ENCODE measurements around the gene UPF3A. TPM values are rescaled to one million over a fixed set of nuclear protein-coding genes. Genes with fewer than 3 reads are reported as not detected.

UPF3A gene
- total RNA-seq, 1 donor from 2014 or later = 49.9 TPM

DNA sequence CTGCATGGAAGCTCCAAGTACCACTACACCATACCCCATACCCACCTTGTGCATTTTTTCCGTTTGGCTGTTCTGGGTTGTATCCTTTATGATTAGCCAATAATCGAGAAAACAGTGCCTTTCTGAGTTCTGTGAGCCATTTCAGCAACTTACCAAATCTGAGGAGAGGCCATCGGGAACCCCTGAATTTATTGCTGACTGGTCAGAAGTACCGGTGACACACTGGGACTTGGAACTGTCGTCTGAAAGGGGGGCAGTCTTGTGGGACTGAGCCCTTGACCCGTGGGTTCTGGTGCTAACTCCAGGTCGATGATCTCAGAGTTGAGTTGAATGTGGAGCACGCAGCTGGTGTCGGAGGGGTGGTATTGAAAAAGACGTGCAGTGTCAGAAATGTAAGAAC, 15.0 kb downstream of the UPF3A start:
- intact Hi-C loops (cut with micrococcal nuclease) = no loop called here
- Mint-ChIP-seq H3K4me1 (ENCODE audit: low read depth) (no peaks in the 10 kb centered on the region), H3K27me3 (ENCODE audit: low read depth) (no peaks in the 10 kb centered on the region), H3K9me3 (no peaks in the 10 kb centered on the region), H3K27ac (no peak overlapping the region), H3K4me3 (ENCODE audit: low read depth) (no peak overlapping the region), H3K36me3 (ENCODE audit: low read depth) (peaks cover 44% of the 10 kb centered on the region)
- no peak for DNase-seq (ENCODE audit: low spot score)

DNA sequence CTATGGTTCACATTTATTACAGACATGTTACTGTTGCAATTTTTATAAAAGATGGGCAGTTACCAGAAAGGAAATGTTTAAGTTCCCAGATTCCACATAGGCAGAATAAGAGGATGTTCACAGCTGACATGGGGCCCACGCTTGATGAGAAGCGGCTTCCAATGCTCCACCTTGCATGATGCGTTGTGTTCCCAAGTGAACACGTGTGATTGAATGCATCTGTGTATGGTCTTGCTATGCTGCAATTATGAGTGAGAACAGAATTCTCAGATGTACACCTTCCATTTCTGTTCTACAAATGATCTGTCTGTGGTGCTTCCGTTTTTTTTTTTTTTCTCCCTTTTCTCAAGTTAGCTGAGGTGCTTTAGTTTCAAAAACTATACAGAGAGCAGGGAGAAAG, 15.5 kb downstream of the UPF3A start:
- Mint-ChIP-seq H3K4me3 (ENCODE audit: low read depth) (no peak overlapping the region), H3K9me3 (no peaks in the 10 kb centered on the region), H3K27me3 (ENCODE audit: low read depth) (no peaks in the 10 kb centered on the region), H3K36me3 (ENCODE audit: low read depth) (peaks cover 44% of the 10 kb centered on the region), H3K4me1 (ENCODE audit: low read depth) (no peaks in the 10 kb centered on the region), H3K27ac (no peak overlapping the region)
- no peak for DNase-seq (ENCODE audit: low spot score)
- intact Hi-C loops (cut with micrococcal nuclease) = no loop called here

DNA sequence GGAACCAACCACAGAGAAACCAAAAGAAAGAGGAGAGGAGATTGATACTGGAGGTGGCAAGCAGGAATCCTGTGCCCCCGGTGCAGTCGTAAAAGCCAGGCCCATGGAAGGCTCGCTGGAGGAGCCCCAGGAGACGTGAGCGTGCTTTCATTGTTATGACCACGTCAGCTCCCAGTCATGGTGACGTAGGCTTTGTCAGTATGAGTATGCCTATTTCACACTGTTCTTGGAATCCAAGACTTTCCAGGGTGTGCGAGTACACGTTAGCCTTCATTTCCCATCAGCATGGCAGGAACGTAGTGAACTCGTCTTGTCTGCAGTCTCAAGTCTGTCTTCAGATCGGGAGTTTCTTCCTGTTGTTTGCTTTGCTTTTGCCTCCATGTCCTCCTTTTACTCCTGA, 17.5 kb downstream of the UPF3A start:
- no peak overlapping the region for H3K27ac Mint-ChIP-seq
- H3K36me3 Mint-ChIP-seq (ENCODE audit: low read depth) = peaks cover 42% of the 10 kb centered on the region
- DNase-seq (ENCODE audit: low spot score) = no peak
- H3K9me3 Mint-ChIP-seq = no peaks in the 10 kb centered on the region
- H3K27me3 Mint-ChIP-seq (ENCODE audit: low read depth) = no peaks in the 10 kb centered on the region
- H3K4me1 Mint-ChIP-seq (ENCODE audit: low read depth) = no peaks in the 10 kb centered on the region
- intact Hi-C loops (cut with micrococcal nuclease) = no loop called here
- H3K4me3 Mint-ChIP-seq (ENCODE audit: low read depth) = no peak overlapping the region

DNA sequence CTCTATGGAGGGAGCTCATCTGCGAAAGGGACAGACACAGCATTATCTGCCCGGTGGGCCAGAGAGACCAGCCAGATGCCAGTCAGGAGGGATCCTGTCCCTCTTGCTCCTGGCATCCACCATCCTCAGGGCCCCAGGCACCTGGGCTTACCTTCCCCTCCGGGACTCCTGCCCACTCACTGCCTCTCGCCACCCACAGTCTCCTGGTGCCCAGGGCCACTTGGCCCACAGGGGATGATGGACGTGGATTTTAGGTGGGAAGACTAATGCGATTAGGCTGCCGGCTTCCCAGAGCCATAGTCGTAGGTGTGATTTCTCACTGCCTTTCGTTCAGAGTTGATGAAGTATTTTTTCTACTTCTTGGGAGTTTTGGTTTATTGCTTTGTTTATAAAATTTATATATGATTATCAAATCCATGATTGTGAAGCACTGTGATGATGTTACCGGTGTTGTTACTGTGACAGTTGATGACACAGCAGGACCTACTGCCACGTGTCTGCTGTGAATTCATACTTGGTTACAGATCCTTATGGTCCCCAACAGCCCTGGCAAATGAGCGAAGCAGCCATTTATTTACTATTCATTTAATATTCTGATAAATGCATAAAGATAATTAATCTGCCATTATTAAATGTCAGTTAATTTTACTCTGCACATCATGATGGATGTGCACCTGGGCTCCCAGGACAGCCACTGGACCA, 18.4 kb downstream of the UPF3A start:
- intact Hi-C loops (cut with micrococcal nuclease) = no loop called here
- Mint-ChIP-seq H3K9me3 (no peaks in the 10 kb centered on the region), H3K27me3 (ENCODE audit: low read depth) (no peaks in the 10 kb centered on the region), H3K4me1 (ENCODE audit: low read depth) (no peaks in the 10 kb centered on the region), H3K27ac (no peak overlapping the region), H3K4me3 (ENCODE audit: low read depth) (no peak overlapping the region), H3K36me3 (ENCODE audit: low read depth) (peaks cover 45% of the 10 kb centered on the region)
- no peak for DNase-seq (ENCODE audit: low spot score)

DNA sequence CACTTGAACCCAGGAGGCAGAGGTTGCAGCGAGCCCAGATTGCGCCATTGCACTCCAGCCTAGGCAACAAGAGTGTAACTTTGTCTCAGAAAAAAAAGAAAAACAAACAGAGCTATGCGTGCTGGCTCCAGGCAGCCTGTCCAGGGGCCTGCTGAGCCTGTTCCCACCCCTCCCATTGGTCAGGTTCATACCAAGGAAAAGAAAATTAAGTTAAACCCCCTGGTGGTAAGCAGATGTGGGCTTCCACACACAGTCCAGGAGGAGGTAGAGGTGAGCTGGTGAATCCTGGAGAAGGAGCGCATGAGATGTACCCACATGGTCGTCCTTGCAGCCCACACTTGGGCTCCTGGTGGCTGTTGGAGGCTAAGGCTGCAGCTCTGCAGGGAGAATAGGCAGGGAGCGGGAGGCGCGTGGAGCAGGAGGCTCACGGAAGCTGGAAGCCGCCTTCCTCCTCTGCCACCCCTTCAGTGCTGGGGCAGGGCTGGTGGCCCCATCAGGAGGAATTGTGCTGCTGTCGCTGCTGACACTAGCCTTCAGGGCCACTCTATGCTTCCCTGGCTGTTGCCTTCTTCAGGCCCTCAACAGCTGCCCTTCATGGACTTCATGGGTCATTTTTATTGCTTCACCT, 22.4 kb downstream of the UPF3A start:
- no peak for DNase-seq (ENCODE audit: low spot score)
- Mint-ChIP-seq H3K9me3 (no peaks in the 10 kb centered on the region), H3K4me3 (ENCODE audit: low read depth) (no peak overlapping the region), H3K4me1 (ENCODE audit: low read depth) (no peaks in the 10 kb centered on the region), H3K27me3 (ENCODE audit: low read depth) (no peaks in the 10 kb centered on the region), H3K27ac (no peak overlapping the region), H3K36me3 (ENCODE audit: low read depth) (peaks cover 42% of the 10 kb centered on the region)
- intact Hi-C loops (cut with micrococcal nuclease) = no loop called here

DNA sequence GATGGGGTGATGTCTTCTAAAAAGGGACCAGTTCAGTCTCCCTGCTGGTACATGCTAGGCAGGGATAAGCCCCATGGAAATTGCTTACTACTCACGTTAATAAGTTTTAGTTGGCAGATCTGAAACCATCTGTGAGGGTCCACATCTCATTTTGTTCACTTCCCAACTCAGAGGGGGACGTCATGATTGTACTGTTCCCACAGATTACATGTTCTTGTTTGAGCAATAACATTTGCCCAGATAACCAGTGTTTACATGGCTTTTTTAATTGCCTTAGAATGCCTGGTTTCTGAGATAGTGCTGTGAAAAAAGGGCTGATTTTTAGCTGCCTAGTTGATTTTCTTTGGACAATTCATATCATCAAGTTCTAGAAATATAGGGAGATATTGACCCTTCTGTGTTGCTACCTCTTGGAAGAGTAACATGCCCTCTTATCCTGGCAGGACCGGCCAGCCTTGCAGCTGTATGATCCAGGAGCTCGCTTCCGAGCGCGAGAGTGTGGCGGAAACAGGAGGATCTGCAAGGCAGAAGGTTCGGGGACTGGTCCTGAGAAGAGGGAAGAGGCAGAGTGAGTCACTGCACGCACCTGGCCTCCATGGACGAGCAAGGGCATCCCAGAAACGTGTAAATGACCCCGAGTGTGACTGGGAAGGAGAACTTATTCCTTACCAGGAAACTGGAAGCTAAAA, 23.1 kb downstream of the UPF3A start:
- H3K4me1 Mint-ChIP-seq (ENCODE audit: low read depth) = no peaks in the 10 kb centered on the region
- H3K27ac Mint-ChIP-seq = no peak overlapping the region
- no peak for DNase-seq (ENCODE audit: low spot score)
- H3K27me3 Mint-ChIP-seq (ENCODE audit: low read depth) = no peaks in the 10 kb centered on the region
- H3K4me3 Mint-ChIP-seq (ENCODE audit: low read depth) = no peak overlapping the region
- no peaks in the 10 kb centered on the region for H3K9me3 Mint-ChIP-seq
- H3K36me3 Mint-ChIP-seq (ENCODE audit: low read depth) = peaks cover 36% of the 10 kb centered on the region
- intact Hi-C loops (cut with micrococcal nuclease) = no loop called here

DNA sequence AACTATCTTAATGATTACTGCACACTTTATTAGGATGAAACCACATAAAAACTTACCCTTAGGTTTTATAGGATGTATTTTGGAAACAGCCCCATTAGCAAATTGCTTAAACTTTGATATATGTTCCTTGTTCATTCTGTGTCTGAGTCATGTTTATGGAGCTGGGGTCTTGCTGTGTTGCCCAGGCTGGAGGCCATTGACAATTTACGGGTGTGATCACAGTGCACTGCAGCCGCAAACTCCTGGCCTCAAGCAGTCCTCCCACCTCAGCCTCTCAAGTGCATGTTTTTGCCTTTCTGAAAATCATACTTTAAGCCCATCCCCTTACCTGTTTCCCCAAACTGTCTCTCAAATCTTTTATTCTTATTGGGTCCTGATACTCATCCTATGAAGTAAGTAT, 27.7 kb downstream of the UPF3A start:
- Mint-ChIP-seq H3K27me3 (ENCODE audit: low read depth) (no peaks in the 10 kb centered on the region), H3K4me3 (ENCODE audit: low read depth) (no peak overlapping the region)
- intact Hi-C loops (cut with micrococcal nuclease) = no loop called here

DNA sequence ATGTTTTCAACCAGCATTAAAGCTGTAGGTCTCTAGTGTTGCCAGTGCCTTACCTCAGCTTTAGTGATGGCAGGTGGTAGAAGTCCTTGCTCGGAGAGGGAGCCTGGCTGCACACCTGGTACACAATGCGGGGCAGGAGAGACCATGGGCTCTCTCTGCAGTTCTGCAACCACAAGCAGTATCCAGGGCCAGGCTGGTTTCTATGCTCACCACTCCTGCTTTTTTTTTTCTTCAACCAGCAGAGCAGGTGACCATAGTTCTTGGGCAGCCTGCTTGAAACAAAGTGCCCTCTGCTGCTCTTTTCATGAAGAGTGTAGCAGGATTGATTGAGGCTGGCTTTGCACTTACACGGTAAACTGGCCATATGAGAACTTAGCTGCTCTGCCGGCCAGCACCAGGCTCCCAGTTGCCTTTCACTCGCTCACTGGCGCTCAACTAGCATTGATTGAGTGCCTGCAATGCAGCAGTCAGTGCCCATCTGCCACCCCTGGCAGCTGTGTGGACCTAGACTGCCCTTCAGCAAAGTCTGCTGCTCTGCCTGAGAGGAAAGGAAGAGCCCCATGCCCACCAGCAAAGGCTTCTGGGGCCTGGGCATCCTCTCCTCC, 28.5 kb downstream of the UPF3A start:
- Mint-ChIP-seq H3K9me3 (no peaks in the 10 kb centered on the region), H3K27ac (no peak overlapping the region), H3K27me3 (ENCODE audit: low read depth) (no peaks in the 10 kb centered on the region), H3K4me1 (ENCODE audit: low read depth) (peaks cover 14% of the 10 kb centered on the region), H3K4me3 (ENCODE audit: low read depth) (no peak overlapping the region), H3K36me3 (ENCODE audit: low read depth) (peaks cover 13% of the 10 kb centered on the region)
- DNase-seq (ENCODE audit: low spot score) = no peak
- intact Hi-C loops (cut with micrococcal nuclease) = no loop called here

More for the DNA sequence above, 27.7 kb downstream of the UPF3A start:
- no peak for DNase-seq (ENCODE audit: low spot score)
- Mint-ChIP-seq H3K27ac (no peak overlapping the region), H3K4me1 (ENCODE audit: low read depth) (peaks cover 12% of the 10 kb centered on the region), H3K9me3 (no peaks in the 10 kb centered on the region), H3K36me3 (ENCODE audit: low read depth) (peaks cover 18% of the 10 kb centered on the region)

DNA sequence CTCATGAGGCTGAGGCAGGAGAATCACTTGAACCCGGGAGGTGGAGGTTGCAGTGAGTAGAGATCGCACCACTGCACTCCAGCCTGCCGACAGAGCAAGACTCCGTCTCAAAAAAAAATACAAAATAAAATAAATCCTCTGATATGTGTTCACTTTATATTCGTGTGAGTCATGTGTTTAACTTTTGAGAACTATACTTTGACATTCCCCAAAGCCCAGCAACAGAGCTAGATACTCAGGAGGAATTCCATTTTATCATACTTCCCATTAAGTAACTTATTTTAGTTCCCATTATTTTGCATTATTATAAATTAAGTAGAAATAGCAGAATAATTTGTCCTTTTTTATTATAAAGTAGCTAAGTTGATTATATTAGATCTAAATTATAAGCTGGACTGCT, 29.6 kb downstream of the UPF3A start:
- Mint-ChIP-seq H3K27ac (no peak overlapping the region), H3K27me3 (ENCODE audit: low read depth) (no peaks in the 10 kb centered on the region), H3K4me3 (ENCODE audit: low read depth) (no peak overlapping the region), H3K4me1 (ENCODE audit: low read depth) (peaks cover 21% of the 10 kb centered on the region), H3K9me3 (no peaks in the 10 kb centered on the region), H3K36me3 (ENCODE audit: low read depth) (peaks cover 18% of the 10 kb centered on the region)
- no peak for DNase-seq (ENCODE audit: low spot score)
- intact Hi-C loops (cut with micrococcal nuclease) = no loop called here

DNA sequence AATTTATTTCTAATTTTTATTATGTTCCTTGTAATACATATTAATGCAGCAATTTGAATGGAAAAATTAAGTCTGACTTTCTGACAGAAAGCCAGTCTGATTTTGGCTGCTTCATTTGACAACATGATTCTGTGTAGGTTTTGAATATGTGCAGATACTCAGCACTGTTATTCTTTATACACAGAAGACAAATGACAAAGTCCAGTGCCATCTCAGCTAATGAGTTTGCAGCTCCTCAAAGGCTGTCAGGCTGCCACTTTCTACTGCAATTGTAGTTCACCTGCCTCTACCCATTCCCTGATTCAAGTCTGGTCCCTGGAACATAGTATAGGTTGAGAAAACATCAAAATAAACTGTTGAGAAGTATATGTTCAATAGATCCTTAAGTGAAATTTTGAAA, 30.0 kb downstream of the UPF3A start:
- Mint-ChIP-seq H3K4me1 (ENCODE audit: low read depth) (peaks cover 21% of the 10 kb centered on the region), H3K36me3 (ENCODE audit: low read depth) (peaks cover 18% of the 10 kb centered on the region), H3K9me3 (no peaks in the 10 kb centered on the region), H3K4me3 (ENCODE audit: low read depth) (no peak overlapping the region), H3K27me3 (ENCODE audit: low read depth) (no peaks in the 10 kb centered on the region), H3K27ac (no peak overlapping the region)
- intact Hi-C loops (cut with micrococcal nuclease) = no loop called here
- no peak for DNase-seq (ENCODE audit: low spot score)

DNA sequence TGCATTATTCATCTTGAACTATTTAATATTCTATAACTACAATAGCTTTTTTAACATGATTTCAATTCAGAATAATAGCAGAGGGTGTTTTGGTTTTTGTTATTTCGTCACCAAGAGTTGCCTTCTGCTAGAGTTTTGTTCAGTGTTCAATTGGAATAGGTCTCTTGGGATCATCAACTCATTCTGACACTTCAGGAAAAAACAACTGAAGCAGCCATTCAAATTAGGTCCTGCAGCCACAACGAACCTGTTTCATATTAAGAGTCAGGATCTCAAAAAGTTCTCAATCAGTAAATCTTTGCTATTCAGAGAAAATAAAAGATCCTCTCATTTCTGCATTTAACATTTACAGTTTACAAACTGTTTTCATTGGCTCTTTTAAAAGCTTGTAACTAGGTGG, 30.5 kb downstream of the UPF3A start:
- intact Hi-C loops (cut with micrococcal nuclease) = no loop called here
- Mint-ChIP-seq H3K27ac (no peak overlapping the region), H3K9me3 (no peaks in the 10 kb centered on the region), H3K27me3 (ENCODE audit: low read depth) (no peaks in the 10 kb centered on the region), H3K4me3 (ENCODE audit: low read depth) (no peak overlapping the region), H3K4me1 (ENCODE audit: low read depth) (peaks cover 22% of the 10 kb centered on the region), H3K36me3 (ENCODE audit: low read depth) (peaks cover 21% of the 10 kb centered on the region)
- no peak for DNase-seq (ENCODE audit: low spot score)

DNA sequence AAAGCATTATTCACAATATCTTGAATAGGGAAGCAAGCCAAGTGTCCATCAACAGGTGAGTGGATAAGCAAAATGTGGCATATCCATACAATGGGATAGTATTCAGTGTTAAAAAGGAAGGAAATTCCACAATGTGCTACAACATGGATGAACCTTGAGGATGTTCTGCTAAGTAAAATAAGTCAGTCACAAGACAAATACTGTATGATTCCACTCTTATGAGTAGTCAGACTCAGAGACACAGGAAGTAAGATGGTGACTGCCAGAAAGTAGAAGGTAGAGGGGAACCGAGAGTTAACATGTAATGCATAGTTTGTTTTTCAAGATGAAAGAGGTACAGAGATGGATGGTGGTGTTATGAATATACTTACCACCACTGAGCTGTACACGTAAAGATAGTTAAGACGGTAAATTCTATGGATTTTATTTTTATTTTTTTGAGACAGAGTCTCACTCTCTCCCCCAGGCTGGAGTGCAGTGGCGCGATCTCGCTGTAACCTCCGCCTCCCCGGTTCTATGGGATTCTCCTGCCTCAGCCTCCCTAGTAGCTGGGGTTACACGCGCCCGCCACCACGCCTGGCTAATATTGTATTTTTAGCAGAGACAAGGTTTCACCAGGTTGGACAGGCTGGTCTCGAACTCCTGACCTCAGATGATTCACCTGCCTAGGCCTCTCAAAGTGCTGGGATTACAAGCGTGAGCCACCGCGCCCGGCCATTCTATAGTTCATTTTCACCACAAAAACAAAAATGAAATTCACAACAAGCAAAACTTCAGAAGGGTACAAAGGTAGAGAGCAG, 31.9 kb downstream of the UPF3A start:
- peaks cover 20% of the 10 kb centered on the region for H3K36me3 Mint-ChIP-seq (ENCODE audit: low read depth)
- peaks cover 30% of the 10 kb centered on the region for H3K4me1 Mint-ChIP-seq (ENCODE audit: low read depth)
- DNase-seq (ENCODE audit: low spot score) = no peak
- intact Hi-C loops (cut with micrococcal nuclease) = loop anchor here (1.0 kb wide), 1 partner anchor 78 kb away; no protein-coding TSS in a partner anchor
- H3K9me3 Mint-ChIP-seq = no peaks in the 10 kb centered on the region
- peak overlapping the region; percentile 91 for H3K4me3 Mint-ChIP-seq (ENCODE audit: low read depth)
- H3K27ac Mint-ChIP-seq = peak overlapping the region; percentile 98
- no peaks in the 10 kb centered on the region for H3K27me3 Mint-ChIP-seq (ENCODE audit: low read depth)

Data from activated T-helper 2 cell treated with anti-CD3 and anti-CD28 coated beads, Interferon-gamma antibody, Interleukin-2, Interleukin-4, amounts not matched to agents 10 μg/mL and 5 μg/mL and 100 μg/mL, durations not matched to agents 14 hours and 24 hours and 36 hours (primary cell).